GM23338 (cell line): ENCODE results near the gene SELPLG.

Experiments
- CREB1 ChIP-seq: fragments of 250-450 bp; sonication (Bioruptor Pico); IDR thresholded peaks from 2 replicates; pipeline ENCODE4 v1.5.0; 2020; ENCODE audit warnings: low read depth, mild to moderate bottlenecking, moderate library complexity
- CTCF ChIP-seq, 2 experiments: fragments of 200-600 bp in 1 of 2; sonication (generic) in 1 of 2; conservative IDR thresholded peaks; 2 replicates each; pipeline versions ENCODE4 v1.5.1 to v1.6.1; 2016 to 2017; ENCODE audit warnings: antibody characterized with exemption in 2 of 2, low read depth in 2 of 2, mild to moderate bottlenecking in 2 of 2, moderate library complexity in 1 of 2
- ETS1 ChIP-seq: IDR thresholded peaks from 2 replicates; pipeline ENCODE4 v1.6.1; 2016; ENCODE audit warnings: antibody characterized with exemption
- EZH2 ChIP-seq: fragments of 200-600 bp; sonication (generic); IDR thresholded peaks from one replicate; pipeline ENCODE4 v1.8.0; 2017; ENCODE audit warnings: antibody characterized with exemption, mild to moderate bottlenecking, low read depth; ENCODE audit not compliant: unreplicated experiment
- EZH2phosphoT487 ChIP-seq: fragments of 200-600 bp; sonication (generic); IDR thresholded peaks from one replicate; pipeline ENCODE4 v1.8.1; 2018; ENCODE audit warnings: antibody characterized with exemption; ENCODE audit not compliant: unreplicated experiment
- JUNB ChIP-seq: IDR thresholded peaks from one replicate; pipeline ENCODE4 v1.6.1; 2016; ENCODE audit warnings: antibody characterized with exemption; ENCODE audit not compliant: unreplicated experiment
- POLR2AphosphoS5 ChIP-seq: IDR thresholded peaks from 2 replicates; pipeline ENCODE4 v1.6.1; 2016; ENCODE audit warnings: antibody characterized with exemption, low read depth
- STAT1 ChIP-seq: IDR thresholded peaks from one replicate; pipeline ENCODE4 v1.6.1; 2016; ENCODE audit warnings: antibody characterized with exemption; ENCODE audit not compliant: unreplicated experiment
- TF ChIP-seq, protein P1 (sequence below): IDR thresholded peaks from one replicate; pipeline ENCODE4 v1.6.1; 2018; ENCODE audit warnings: antibody characterized with exemption; ENCODE audit not compliant: unreplicated experiment

- no peak for TF ChIP-seq CTCF (conservative IDR thresholded peaks at IDR 0.05; ENCODE audit: low read depth in 2 of 2)
- TF ChIP-seq POLR2AphosphoS5: no peak
- TF ChIP-seq EZH2phosphoT487: no peak
- TF ChIP-seq EZH2: no peak
- TF ChIP-seq, protein P1, sequence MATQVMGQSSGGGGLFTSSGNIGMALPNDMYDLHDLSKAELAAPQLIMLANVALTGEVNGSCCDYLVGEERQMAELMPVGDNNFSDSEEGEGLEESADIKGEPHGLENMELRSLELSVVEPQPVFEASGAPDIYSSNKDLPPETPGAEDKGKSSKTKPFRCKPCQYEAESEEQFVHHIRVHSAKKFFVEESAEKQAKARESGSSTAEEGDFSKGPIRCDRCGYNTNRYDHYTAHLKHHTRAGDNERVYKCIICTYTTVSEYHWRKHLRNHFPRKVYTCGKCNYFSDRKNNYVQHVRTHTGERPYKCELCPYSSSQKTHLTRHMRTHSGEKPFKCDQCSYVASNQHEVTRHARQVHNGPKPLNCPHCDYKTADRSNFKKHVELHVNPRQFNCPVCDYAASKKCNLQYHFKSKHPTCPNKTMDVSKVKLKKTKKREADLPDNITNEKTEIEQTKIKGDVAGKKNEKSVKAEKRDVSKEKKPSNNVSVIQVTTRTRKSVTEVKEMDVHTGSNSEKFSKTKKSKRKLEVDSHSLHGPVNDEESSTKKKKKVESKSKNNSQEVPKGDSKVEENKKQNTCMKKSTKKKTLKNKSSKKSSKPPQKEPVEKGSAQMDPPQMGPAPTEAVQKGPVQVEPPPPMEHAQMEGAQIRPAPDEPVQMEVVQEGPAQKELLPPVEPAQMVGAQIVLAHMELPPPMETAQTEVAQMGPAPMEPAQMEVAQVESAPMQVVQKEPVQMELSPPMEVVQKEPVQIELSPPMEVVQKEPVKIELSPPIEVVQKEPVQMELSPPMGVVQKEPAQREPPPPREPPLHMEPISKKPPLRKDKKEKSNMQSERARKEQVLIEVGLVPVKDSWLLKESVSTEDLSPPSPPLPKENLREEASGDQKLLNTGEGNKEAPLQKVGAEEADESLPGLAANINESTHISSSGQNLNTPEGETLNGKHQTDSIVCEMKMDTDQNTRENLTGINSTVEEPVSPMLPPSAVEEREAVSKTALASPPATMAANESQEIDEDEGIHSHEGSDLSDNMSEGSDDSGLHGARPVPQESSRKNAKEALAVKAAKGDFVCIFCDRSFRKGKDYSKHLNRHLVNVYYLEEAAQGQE: no peak
- no peak for TF ChIP-seq JUNB
- TF ChIP-seq STAT1: no peak
- no peak for TF ChIP-seq CREB1 (CRISPR knock-in tag)
- no peak for TF ChIP-seq ETS1
These were observed 31.4 kb downstream of the SELPLG start for GRCh38 chr12:108602209-108602705.
